Measurements from ENCODE around the gene STRA6. TPM values are rescaled to one million over a fixed set of nuclear protein-coding genes. Genes with fewer than 3 reads are reported as not detected.
A peak's percentile ranks its signal among the peaks of the same experiment; 100 is the strongest.

STRA6 gene
- total RNA-seq, 1 experiment from 2014 or later, result 0.54 TPM

DNA sequence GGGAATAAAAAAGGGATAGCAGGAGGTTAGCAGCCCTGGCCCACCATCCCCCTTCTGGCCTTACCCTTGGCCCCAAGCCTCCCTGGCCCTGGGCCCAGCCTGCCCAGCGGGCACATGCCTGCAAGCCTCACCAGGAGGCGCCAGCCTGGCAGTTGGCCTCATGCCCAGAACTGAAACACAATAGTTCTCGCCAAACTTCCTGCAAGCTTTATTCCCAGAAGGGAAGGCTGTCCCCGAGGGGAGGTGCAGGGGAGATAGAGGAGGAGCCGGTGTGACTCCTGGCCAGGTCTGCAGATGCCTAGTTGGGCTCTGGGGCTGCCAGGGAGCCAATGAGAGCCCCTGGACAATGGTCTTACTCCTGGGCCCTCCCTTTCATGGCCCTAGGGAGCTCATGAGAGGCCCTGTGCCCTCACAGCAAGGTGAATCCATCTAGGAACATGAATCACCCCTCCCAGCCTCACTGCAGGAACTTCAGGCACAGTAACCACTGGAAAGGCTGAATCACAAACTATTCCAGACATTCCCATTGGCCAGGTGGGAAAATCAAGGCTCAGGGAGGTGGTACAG, 37.5 kb upstream of the STRA6 start:
- intact Hi-C loops (cut with micrococcal nuclease), result loop anchor here (2.0 kb wide), 1 partner anchor 39 kb away; no protein-coding TSS in a partner anchor
- POLR2A ChIA-PET, result interaction anchor here (0.8 kb wide), 1 partner anchor 29 kb away, joined by 3 read pairs; no protein-coding TSS in a partner anchor
- TF ChIP-seq, protein P1, sequence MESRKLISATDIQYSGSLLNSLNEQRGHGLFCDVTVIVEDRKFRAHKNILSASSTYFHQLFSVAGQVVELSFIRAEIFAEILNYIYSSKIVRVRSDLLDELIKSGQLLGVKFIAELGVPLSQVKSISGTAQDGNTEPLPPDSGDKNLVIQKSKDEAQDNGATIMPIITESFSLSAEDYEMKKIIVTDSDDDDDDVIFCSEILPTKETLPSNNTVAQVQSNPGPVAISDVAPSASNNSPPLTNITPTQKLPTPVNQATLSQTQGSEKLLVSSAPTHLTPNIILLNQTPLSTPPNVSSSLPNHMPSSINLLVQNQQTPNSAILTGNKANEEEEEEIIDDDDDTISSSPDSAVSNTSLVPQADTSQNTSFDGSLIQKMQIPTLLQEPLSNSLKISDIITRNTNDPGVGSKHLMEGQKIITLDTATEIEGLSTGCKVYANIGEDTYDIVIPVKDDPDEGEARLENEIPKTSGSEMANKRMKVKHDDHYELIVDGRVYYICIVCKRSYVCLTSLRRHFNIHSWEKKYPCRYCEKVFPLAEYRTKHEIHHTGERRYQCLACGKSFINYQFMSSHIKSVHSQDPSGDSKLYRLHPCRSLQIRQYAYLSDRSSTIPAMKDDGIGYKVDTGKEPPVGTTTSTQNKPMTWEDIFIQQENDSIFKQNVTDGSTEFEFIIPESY (IDR thresholded peaks at IDR 0.05; ENCODE audit: extremely low read depth, insufficient replicate concordance, low read length), result no peak
- TF ChIP-seq CBX3 (IDR thresholded peaks at IDR 0.05; ENCODE audit: low read depth) (peak; percentile 81; the same call in 1 of the 2 replicates), EGR1 (IDR thresholded peaks at IDR 0.05; ENCODE audit: low read depth) (no peak), ELF1 (IDR thresholded peaks at IDR 0.05; ENCODE audit: borderline replicate concordance, low read depth) (no peak), SRF (IDR thresholded peaks at IDR 0.05; ENCODE audit: low read depth) (no peak), EZH2 (IDR thresholded peaks at IDR 0.05) (no peak), TCF7L2 (IDR thresholded peaks at IDR 0.05; ENCODE audit: borderline replicate concordance, extremely low read depth, insufficient read depth, insufficient read length) (no peak), JUND (IDR thresholded peaks at IDR 0.05) (no peak; the same call in none of the 2 replicates), POLR2AphosphoS5 (IDR thresholded peaks at IDR 0.05; ENCODE audit: low read depth, low read length) (peak; percentile 61), RAD21 (IDR thresholded peaks at IDR 0.05; ENCODE audit: low read depth) (peak; percentile 52; the same call in 1 of the 2 replicates), FOSL1 (IDR thresholded peaks at IDR 0.05; ENCODE audit: low read depth) (peak; percentile 76), SIN3A (IDR thresholded peaks at IDR 0.05; ENCODE audit: low read depth) (no peak), YY1 (IDR thresholded peaks at IDR 0.05; ENCODE audit: extremely low read depth, insufficient replicate concordance, low read depth, low read length) (no peak), SP1 (IDR thresholded peaks at IDR 0.05; ENCODE audit: low read depth) (peak; percentile 84), CEBPB (IDR thresholded peaks at IDR 0.05; ENCODE audit: low read depth) (no peak)
- TF ChIP-seq, protein P2, sequence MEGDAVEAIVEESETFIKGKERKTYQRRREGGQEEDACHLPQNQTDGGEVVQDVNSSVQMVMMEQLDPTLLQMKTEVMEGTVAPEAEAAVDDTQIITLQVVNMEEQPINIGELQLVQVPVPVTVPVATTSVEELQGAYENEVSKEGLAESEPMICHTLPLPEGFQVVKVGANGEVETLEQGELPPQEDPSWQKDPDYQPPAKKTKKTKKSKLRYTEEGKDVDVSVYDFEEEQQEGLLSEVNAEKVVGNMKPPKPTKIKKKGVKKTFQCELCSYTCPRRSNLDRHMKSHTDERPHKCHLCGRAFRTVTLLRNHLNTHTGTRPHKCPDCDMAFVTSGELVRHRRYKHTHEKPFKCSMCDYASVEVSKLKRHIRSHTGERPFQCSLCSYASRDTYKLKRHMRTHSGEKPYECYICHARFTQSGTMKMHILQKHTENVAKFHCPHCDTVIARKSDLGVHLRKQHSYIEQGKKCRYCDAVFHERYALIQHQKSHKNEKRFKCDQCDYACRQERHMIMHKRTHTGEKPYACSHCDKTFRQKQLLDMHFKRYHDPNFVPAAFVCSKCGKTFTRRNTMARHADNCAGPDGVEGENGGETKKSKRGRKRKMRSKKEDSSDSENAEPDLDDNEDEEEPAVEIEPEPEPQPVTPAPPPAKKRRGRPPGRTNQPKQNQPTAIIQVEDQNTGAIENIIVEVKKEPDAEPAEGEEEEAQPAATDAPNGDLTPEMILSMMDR (IDR thresholded peaks at IDR 0.05 in 2 of 3, conservative IDR thresholded peaks at IDR 0.05 in 1 of 3; ENCODE audit: borderline replicate concordance in 1 of 3, insufficient read depth in 1 of 3, low read depth in 2 of 3, low read length in 2 of 3), result peak; percentile 34 to 76 (median 63); a peak in 5 of 6 replicates
- TF ChIP-seq, protein P3, sequence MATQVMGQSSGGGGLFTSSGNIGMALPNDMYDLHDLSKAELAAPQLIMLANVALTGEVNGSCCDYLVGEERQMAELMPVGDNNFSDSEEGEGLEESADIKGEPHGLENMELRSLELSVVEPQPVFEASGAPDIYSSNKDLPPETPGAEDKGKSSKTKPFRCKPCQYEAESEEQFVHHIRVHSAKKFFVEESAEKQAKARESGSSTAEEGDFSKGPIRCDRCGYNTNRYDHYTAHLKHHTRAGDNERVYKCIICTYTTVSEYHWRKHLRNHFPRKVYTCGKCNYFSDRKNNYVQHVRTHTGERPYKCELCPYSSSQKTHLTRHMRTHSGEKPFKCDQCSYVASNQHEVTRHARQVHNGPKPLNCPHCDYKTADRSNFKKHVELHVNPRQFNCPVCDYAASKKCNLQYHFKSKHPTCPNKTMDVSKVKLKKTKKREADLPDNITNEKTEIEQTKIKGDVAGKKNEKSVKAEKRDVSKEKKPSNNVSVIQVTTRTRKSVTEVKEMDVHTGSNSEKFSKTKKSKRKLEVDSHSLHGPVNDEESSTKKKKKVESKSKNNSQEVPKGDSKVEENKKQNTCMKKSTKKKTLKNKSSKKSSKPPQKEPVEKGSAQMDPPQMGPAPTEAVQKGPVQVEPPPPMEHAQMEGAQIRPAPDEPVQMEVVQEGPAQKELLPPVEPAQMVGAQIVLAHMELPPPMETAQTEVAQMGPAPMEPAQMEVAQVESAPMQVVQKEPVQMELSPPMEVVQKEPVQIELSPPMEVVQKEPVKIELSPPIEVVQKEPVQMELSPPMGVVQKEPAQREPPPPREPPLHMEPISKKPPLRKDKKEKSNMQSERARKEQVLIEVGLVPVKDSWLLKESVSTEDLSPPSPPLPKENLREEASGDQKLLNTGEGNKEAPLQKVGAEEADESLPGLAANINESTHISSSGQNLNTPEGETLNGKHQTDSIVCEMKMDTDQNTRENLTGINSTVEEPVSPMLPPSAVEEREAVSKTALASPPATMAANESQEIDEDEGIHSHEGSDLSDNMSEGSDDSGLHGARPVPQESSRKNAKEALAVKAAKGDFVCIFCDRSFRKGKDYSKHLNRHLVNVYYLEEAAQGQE (IDR thresholded peaks at IDR 0.05; ENCODE audit: low read depth), result no peak
- TF ChIP-seq, protein P4, sequence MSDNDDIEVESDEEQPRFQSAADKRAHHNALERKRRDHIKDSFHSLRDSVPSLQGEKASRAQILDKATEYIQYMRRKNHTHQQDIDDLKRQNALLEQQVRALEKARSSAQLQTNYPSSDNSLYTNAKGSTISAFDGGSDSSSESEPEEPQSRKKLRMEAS (IDR thresholded peaks at IDR 0.05), result peak; percentile 79; the same call in 1 of the 2 replicates
- TF ChIP-seq, protein P5, sequence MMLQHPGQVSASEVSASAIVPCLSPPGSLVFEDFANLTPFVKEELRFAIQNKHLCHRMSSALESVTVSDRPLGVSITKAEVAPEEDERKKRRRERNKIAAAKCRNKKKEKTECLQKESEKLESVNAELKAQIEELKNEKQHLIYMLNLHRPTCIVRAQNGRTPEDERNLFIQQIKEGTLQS (IDR thresholded peaks at IDR 0.05), result no peak

More for the DNA sequence above, 37.5 kb upstream of the STRA6 start:
- H3K27ac ChIP-seq (ENCODE audit: low read depth, low read length), result peak overlapping the region; percentile 64
- no peaks in the 10 kb centered on the region for H3K36me3 ChIP-seq (ENCODE audit: control insufficient read depth in 1 of 2, insufficient read depth in 2 of 2, low read length in 2 of 2)
- H2AFZ ChIP-seq (ENCODE audit: low read depth, low read length, poor library complexity, severe bottlenecking), result no peak overlapping the region
- no TSS peak for BruUV-seq (replicated peaks)
- no peak overlapping the region for H3K9ac ChIP-seq (ENCODE audit: low read length)
- no peaks in the 10 kb centered on the region for H3K79me2 ChIP-seq (ENCODE audit: insufficient read depth, low read length)
- no peaks in the 10 kb centered on the region for H3K9me3 ChIP-seq (ENCODE audit: control insufficient read depth in 1 of 2, insufficient read depth in 1 of 2, low read depth in 1 of 2, low read length in 2 of 2)
- H3K27me3 ChIP-seq (ENCODE audit: insufficient read depth, low read length), result no peaks in the 10 kb centered on the region
- H3K4me2 ChIP-seq (ENCODE audit: low read length), result peak overlapping the region; percentile 60
- peaks cover 38 to 46% of the 10 kb centered on the region in 2 experiments for H3K4me1 ChIP-seq (ENCODE audit: control insufficient read depth in 1 of 2, insufficient read depth in 2 of 2, low read length in 2 of 2)
- 0 out of 4 replicates have a peak overlapping the region, but pooled peaks of 1 of the 2 experiments have one; percentile 9 for H3K4me3 ChIP-seq (replicated peaks in 1 of 2; ENCODE audit: low read depth in 1 of 2, low read length in 2 of 2)
- CTCF ChIA-PET, result interaction anchor here (0.9 to 2.4 kb wide), 4 partner anchors 9 to 111 kb away, joined by 3 to 18 read pairs (median 4); no protein-coding TSS in a partner anchor
- DNase-seq (ENCODE audit: low read depth, low spot score) (peak; percentile 88), ATAC-seq (peak; percentile 96)
- no peaks in the 10 kb centered on the region for H4K20me1 ChIP-seq (ENCODE audit: insufficient read depth)
- RAD21 ChIA-PET (ENCODE audit: low non-redundant PET in 1 of 2, low total read pairs in 2 of 2, uncharacterized antibody in 2 of 2, unreplicated experiment in 2 of 2), result interaction anchor here in 1 of 2 experiments (0.9 kb wide), 1 partner anchor 67 kb away, joined by 3 read pairs; no protein-coding TSS in a partner anchor
- no peaks in the 10 kb centered on the region for H3K9me2 ChIP-seq (ENCODE audit: insufficient read depth)

Measured in HCT116 (cell line).